ENCODE measurements around the gene NOXA1.

NOXA1 gene

DNA sequence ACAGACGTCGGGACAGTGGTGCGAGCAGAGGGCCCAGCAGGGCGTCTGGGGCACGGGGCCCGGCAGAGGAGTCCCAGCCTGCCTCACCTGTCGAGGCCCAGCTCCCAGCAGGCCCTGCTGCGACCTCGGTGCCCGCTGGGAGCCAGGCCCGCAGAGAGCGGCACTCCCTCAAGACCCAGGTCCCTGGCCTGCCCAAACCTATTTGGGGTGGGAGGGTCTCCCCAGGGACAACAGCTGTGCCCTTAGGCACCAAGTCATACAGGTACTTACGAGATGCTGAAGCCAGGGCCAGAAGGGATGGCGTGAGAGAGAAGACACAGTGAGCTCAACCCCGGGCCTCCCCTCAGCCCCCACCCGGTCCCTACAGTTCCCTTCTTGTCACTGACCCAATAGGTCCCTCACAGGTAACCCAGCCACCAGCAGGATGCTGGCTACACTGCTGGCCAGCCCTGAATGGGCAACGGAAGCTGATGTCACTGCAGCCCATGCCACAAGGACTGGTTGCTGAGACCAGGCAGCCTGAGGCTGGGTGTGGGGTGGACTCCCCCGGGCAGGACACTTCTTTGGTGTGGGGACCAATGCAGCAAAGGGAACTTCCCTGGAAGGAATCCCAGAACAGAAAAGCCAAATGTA, 32.3 kb downstream of the NOXA1 start:
- no peak for DNase-seq

DNA sequence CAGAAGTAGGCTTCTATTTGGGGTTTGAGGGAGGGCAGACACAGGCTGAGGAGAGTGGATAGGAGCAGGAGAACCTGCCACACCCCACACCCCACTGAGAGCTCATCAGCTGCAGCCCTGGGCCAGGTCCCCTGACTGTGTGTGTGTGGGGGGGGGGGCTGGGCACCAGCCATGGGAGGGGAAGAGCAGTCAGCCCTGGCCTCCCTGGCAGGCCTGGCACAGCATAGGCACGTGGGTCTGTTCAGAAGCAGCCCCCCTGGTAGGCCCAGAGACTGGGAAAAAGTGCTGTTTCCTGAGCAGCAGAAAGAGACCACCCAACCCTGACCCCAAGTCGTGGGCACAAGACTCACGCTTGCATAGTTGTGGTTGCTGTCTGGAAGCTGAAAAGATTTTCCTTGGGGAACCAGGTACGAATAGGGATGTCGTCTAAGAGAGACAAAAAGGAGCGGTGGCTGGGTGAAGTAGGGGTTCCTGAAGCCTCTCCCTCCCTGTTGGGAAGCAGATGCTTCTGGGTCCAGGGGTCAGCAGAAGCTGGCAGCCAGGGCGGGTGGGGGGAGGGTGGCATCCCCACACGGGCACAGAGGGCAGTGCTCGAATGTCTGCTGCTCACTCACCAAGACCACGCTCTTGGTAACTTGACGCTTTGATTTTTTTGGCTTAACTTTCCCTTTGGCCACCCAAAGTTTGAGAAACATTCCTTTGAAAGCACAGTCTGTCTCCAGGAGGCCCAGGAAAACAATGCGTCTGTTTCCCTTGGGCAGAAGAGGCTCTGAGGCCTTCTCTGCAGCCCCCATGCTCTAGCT, 33.1 kb downstream of the NOXA1 start:
- DNase-seq: no peak

DNA sequence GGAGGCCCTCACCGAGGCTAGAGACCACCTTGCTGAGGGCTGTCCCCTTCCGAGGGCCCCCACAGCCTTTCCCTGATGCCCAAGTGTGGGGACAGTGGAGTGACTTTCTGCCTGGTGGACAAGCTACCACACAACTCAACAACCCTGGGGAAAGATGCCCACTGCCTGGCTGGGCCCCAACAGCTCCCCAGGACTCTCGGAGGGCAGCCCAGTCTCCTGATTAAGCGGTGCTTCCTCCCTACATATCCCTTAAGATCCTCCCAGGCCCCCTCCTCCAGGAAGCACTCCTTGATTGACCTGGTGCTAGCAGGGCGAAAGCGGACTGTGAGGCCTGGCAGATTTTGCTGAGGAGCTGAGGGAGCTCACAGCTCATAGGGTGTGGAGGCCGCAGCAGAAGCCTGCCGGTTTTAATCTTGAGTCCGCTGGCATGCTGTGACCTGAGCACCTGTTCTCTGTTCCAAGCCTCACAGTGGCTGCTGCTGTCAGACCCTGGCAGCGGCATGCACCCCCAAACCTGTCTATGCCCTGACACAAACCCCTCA, 33.7 kb downstream of the NOXA1 start:
- no peak for DNase-seq

- no peak for DNase-seq
Measured at GRCh38 chr9:137457406-137458193, 34.4 kb downstream of the NOXA1 start.

DNA sequence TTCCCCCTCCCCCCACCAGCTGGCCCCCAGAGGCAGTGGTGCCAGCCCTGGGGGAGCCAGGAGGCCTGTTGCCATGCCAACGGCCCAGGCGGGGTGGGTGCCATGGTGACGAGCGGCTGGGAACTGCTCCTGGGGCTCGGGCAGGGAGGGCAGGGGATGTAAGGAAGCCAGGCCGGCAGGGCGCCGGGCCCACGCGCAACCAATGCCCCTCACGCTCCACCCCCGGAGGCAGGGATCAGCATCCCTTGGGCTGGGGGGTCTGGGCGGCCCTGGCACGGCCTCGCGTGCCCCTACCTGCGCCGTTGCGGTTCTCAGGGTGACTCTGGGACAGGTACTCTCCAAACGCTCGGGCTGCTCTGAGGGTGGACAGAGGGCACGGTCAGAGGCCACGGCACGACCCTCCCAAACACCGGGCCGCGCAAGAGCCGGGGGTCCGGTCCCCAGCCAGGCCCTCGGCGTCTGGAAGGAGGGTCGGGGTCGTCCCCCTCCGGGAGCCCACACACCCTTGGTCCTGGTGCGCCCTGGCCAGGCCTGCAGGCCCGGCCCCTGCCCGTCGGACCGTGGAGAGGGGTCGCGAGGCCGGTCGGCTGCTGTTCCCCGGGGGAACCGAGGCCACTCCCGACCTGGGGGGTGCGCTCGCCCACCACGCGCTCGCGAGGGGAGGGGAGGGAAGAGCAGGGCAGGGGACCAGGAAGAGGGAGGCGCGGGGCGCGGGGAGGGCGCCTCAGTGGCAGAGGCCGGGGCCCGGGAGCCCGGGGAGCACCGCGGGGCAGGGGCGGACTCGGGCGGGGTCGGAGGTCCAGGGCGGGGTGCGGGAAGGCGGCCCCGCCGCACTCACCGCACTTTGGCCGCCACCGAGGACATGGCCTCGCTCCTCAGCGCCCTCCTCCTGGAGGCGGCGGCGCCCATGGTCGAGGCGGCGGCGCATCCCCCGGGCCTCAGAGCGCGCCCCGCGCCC, 35.3 kb downstream of the NOXA1 start:
- DNase-seq: no peak

GRCh38 chr9:137459152-137459600, 36.0 kb downstream of the NOXA1 start, which contains the start of gene NSMF:
Gene NSMF, minus strand, starts transcription at chr9:137459334. Its CDS starts 232 bp downstream, at chr9:137459102.
- DNase-seq: peak; percentile 99

DNA sequence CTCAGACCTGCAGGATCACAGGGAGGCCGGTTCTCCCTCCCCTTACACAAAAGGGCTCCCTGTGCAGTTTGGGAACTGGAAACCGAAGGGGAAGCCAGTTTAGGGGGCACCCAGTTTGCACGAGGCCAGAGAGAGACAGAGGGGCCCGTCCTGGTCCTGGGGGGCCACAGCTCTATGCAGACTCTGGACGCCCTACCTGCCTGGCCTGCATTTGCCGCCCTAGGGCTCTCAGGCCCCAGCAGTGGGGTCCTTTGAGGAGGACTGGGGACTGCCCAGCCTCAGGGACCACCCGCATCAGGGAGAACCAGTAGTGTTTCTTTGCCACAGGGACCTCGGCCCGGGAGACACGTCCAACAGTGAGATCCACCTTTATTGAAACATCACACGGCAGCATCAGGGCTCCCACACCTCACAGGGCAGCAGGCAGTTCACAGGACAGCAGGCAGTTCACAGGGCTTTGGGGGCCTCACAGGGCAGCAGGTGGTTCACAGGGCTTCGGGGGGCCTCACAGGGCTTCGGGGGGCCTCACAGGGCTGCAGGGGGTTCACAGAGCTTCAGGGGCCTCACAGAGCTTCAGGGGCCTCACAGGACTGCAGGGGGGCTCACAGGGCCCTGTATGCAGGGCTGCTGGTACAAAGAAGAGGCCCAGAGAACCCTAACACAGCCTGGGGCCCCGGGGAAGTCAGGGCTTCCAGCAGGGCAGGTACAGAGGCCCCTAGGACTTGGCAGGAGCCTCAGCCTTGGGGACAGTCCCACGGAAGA, 36.6 kb downstream of the NOXA1 start:
- no peak for DNase-seq

- DNase-seq: no peak
Measured at GRCh38 chr9:137460363-137461315, 37.4 kb downstream of the NOXA1 start.

GRCh38 chr9:137461316-137461662, 38.1 kb downstream of the NOXA1 start:
- no peak for DNase-seq

DNA sequence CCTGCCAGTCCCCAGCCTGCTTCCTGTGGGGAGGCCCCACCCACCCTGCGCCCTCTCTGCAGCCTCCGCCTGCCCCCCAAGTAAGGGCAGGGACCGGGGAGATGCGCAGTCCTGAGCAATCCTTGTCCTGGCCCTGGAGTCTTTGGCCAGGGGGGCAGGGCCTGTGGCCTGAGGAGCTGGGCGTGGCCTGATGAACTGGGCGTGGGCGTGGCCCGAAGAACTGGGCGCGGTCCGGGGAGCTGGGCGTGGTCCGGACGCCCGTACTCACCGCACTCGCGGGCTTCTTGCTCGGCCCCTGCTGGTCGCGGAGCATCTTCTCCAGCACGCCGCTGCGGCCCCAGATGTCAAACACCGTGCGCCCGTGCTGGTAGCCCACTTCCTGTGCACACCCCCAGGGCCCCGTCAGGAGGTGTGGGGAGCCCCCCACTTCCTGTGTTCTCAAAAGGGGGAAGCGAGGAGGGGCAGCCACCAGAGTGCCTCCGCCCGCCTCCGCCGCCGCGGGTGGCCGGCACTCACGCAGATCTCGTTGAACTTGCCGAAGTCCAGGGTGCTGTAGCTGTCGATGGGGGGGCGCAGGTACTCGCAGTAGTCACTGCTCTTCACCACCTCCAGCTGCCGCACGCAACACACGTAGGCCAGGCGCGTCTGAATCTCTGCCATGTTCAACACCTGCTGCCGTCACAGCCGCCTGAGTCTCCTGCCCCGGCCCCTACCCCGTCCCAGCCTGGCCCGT, 38.6 kb downstream of the NOXA1 start:
- DNase-seq: peak; percentile 96

- no peak for DNase-seq
Measured at GRCh38 chr9:137462396-137462985, 39.3 kb downstream of the NOXA1 start.

DNA sequence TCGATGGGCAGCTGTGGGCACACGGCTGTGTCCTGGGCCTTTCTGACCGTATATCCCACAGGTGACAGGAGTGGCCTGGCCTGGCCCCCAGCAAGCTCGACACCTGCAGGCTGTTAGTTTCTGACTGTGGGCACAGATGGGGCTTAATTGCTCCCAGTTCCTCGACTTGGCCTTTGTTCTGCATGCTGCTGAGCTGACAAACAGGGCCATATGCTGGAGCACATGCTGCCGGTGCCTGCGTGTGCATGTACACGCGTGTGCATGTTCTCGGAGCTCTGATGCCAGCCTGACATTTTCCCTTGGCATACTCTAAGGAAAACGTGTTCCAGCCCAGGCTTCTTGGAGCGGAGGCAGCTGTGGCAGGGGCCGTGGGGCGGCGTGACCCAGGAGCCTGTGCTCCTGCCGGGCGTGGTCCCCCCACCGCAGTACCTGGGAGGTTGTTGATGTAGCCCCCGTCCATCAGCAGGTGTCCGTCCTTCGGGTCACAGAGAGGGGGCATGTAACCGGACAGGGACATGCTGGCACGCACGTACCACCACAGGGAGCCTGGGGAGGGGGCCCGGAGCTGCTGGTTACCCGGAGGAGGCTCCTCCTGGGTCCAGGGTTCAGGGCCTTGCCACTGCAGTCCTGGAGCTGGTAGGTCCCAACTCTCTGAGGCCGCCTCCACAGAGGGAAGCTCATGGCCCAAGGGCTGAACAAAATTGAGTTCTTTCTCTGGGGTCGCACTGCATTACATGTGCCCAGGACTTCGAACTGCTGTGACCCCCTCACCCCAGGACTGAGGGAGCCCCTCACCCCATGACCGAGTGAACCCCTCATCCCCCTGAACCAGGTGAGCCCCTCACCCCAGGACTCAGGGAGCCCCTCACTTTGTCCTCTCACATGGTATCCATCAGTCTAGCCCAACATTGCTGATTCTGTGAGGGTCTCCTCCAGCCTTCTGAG, 40.1 kb downstream of the NOXA1 start:
- DNase-seq: no peak

GRCh38 chr9:137463931-137464290, 40.7 kb downstream of the NOXA1 start:
- DNase-seq: no peak

- no peak for DNase-seq
Measured at GRCh38 chr9:137464291-137464999, 41.3 kb downstream of the NOXA1 start.

DNA sequence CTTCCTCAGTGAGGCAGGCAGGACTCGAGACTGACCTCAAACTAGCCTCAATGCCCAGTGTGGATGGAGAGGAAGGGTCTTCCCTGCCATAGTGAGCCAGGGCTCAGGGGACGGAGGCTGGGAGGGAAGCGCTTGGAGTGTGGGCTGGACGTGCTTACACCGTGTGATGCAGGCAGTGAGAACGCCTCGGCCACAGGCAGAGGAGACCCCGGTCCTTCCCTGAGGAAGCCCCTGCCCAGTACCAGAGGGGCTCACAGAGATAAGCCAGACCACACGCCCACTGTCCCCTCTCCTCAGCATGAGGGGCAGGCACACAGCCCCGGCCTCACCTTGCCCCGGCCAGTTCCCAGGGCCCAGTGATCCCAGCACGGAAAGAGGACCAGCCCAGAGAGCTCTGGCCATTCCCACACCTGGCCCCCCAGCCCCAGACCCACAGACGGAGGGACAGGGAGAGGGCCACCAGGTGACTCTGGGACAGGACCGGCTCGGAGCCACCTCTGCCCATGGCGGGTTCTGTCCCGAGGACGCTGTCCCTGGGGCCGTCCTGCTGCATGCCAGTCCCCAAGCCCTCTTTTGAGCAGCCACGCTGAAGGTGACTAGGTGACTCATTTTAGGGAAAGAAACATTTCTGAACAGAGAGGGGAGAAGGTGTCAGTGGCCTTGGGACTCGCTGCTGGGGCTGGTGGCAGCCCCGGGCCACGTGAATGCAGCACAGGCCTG, 42.0 kb downstream of the NOXA1 start:
- DNase-seq: no peak

DNA sequence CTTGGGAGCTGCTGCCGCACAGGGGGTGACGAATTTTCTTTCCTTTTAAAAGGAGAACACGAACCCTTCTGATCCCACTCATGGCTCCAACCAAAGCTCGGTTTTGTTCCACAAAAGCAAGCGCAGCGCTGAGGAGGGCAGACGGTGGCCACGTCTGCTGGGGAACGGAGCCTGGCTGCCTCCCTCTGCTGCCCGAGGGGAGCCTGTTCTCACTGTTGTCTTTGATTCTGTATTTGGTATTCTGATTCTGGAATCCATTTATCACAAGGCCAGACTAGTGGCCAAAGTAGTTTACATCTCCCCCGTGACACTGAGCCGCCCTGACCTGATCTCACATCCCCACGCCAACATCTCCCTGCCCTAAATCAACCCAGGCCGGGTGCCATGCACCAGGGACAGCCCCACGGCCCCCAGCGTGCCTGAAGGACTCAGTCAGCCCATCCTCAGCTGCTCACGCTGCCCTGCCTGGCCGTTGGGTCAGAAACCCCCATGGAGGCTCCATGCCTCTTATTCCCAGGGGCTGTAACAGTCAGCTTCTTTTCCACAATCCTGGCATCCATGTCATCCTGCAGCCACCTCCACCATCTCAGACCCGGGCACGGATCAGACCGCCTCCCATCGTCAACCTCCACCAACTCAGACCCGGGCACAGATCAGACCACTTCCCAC, 42.7 kb downstream of the NOXA1 start:
- DNase-seq: no peak
